Measurements from ENCODE around the gene CPXM2.

Gene CPXM2

GRCh38 chr10:123896246-123896927, 4.8 kb upstream of the CPXM2 start:
- Histone ChIP-seq H3K27ac (replicated peaks) (no peak overlapping the region), H3K27me3 (ENCODE audit: insufficient read depth, poor library complexity, severe bottlenecking) (peaks cover 2% of the 10 kb centered on the region), H3K4me3 (replicated peaks; ENCODE audit: insufficient read depth, low read length) (no peak overlapping the region)
- TF ChIP-seq CTCF (IDR thresholded peaks at IDR 0.05; ENCODE audit: insufficient read depth, low read length) (no peak), REST (IDR thresholded peaks at IDR 0.05; ENCODE audit: insufficient replicate concordance, low read depth) (no peak), SPI1 (IDR thresholded peaks at IDR 0.05; ENCODE audit: borderline replicate concordance, low read depth) (no peak), GABPA (IDR thresholded peaks at IDR 0.05; ENCODE audit: low read depth) (no peak), POLR2AphosphoS5 (IDR thresholded peaks at IDR 0.05; ENCODE audit: low read depth) (no peak)
- DNase-seq (ENCODE audit: low read depth in 1 of 2, low spot score in 1 of 2) = no peak

- TF ChIP-seq POLR2AphosphoS5 (IDR thresholded peaks at IDR 0.05; ENCODE audit: low read depth) = no peak
- no peak for TF ChIP-seq REST (IDR thresholded peaks at IDR 0.05; ENCODE audit: insufficient replicate concordance, low read depth)
- no peak for TF ChIP-seq SPI1 (IDR thresholded peaks at IDR 0.05; ENCODE audit: borderline replicate concordance, low read depth)
- TF ChIP-seq GABPA (IDR thresholded peaks at IDR 0.05; ENCODE audit: low read depth) = no peak
- TF ChIP-seq CTCF (IDR thresholded peaks at IDR 0.05; ENCODE audit: insufficient read depth, low read length) = no peak
- DNase-seq (ENCODE audit: low read depth in 1 of 2, low spot score in 1 of 2) = no peak
- H3K27me3 ChIP-seq (ENCODE audit: insufficient read depth, poor library complexity, severe bottlenecking) = peaks cover 7% of the 10 kb centered on the region
- H3K4me3 ChIP-seq (replicated peaks; ENCODE audit: insufficient read depth, low read length) = no peak overlapping the region
- H3K27ac ChIP-seq (replicated peaks) = no peak overlapping the region
These were observed 2.0 kb upstream of the CPXM2 start for GRCh38 chr10:123893651-123894050.

GRCh38 chr10:123890756-123891143, 857 bp downstream of the CPXM2 start:
- no peak for TF ChIP-seq SPI1 (IDR thresholded peaks at IDR 0.05; ENCODE audit: borderline replicate concordance, low read depth)
- TF ChIP-seq REST (IDR thresholded peaks at IDR 0.05; ENCODE audit: insufficient replicate concordance, low read depth) = no peak
- TF ChIP-seq GABPA (IDR thresholded peaks at IDR 0.05; ENCODE audit: low read depth) = no peak
- no peak for TF ChIP-seq POLR2AphosphoS5 (IDR thresholded peaks at IDR 0.05; ENCODE audit: low read depth)
- TF ChIP-seq CTCF (IDR thresholded peaks at IDR 0.05; ENCODE audit: insufficient read depth, low read length) = no peak
- H3K4me3 ChIP-seq (replicated peaks; ENCODE audit: insufficient read depth, low read length) = no peak overlapping the region
- no peak overlapping the region for H3K27ac ChIP-seq (replicated peaks)
- DNase-seq (ENCODE audit: low read depth in 1 of 2, low spot score in 1 of 2) = no peak
- H3K27me3 ChIP-seq (ENCODE audit: insufficient read depth, poor library complexity, severe bottlenecking) = peaks cover 7% of the 10 kb centered on the region
